Right atrium auricular region (tissue), 2 donors: ENCODE measurements around the gene SERPING1. TPM values are rescaled to one million over a fixed set of nuclear protein-coding genes. Genes with fewer than 3 reads are reported as not detected.
A peak's percentile ranks its signal among the peaks of the same experiment; 100 is the strongest.

Source experiments
- DNase-seq: peaks from one replicate; pipeline ENCODE4 v3.0.0-alpha.2; 2019; ENCODE audit warnings: low spot score
- H3K27ac ChIP-seq, 2 donors: fragments of 200-600 bp; sonication (generic); 1 replicate in 1 of 2; 2 replicates in 1 of 2; pipeline ENCODE4 v1.5.1; 2016 to 2019
- H3K27me3 ChIP-seq, 2 donors: fragments of 200-600 bp; sonication (generic); one replicate each; pipeline versions ENCODE4 v1.5.1 to v1.6.0; 2017 to 2019
- H3K36me3 ChIP-seq: fragments of 200-600 bp; sonication (generic); one replicate; pipeline ENCODE4 v1.5.1; 2016
- H3K4me1 ChIP-seq, 2 donors: fragments of 200-600 bp; sonication (generic); one replicate each; pipeline versions ENCODE4 v1.5.1 to v1.6.0; 2017 to 2019
- H3K4me3 ChIP-seq, 2 donors: fragments of 200-600 bp; sonication (generic); 1 replicate in 1 of 2; 2 replicates in 1 of 2; pipeline ENCODE4 v1.5.1; 2017 to 2019; ENCODE audit warnings: mild to moderate bottlenecking in 1 of 2, moderate library complexity in 1 of 2
- H3K9me3 ChIP-seq, 2 donors: fragments of 200-600 bp; sonication (generic); one replicate each; pipeline ENCODE4 v1.5.1; 2019
- total RNA-seq, 2 donors: library from RNA; depleted of rRNA; stranded (reverse); fragments of >200 nt; gene quantifications; one replicate each; pipeline ENCODE4 v1.1.0, GENCODE V29; 2016
- TF ChIP-seq, protein P1 (sequence below), 2 donors: fragments of 200-600 bp; sonication (generic); IDR thresholded peaks; one replicate each; pipeline ENCODE4 v1.5.1; 2019; ENCODE audit warnings: antibody characterized with exemption in 2 of 2

SERPING1 gene
- total RNA-seq, 2 donors from 2014 or later: 210 to 851 TPM

GRCh38 chr11:57567515-57568329, 29.8 kb upstream of the SERPING1 start, which contains the start of gene UBE2L6:
TSS of gene UBE2L6 (minus strand) at chr11:57567672. CDS start at chr11:57567611, 61 bp downstream.
- no peak for DNase-seq
- peaks cover 0 to 26% of the 10 kb centered on the region in 2 donors for H3K4me1 ChIP-seq
- no peaks in the 10 kb centered on the region for H3K9me3 ChIP-seq
- H3K36me3 ChIP-seq: no peaks in the 10 kb centered on the region
- TF ChIP-seq, protein P1, sequence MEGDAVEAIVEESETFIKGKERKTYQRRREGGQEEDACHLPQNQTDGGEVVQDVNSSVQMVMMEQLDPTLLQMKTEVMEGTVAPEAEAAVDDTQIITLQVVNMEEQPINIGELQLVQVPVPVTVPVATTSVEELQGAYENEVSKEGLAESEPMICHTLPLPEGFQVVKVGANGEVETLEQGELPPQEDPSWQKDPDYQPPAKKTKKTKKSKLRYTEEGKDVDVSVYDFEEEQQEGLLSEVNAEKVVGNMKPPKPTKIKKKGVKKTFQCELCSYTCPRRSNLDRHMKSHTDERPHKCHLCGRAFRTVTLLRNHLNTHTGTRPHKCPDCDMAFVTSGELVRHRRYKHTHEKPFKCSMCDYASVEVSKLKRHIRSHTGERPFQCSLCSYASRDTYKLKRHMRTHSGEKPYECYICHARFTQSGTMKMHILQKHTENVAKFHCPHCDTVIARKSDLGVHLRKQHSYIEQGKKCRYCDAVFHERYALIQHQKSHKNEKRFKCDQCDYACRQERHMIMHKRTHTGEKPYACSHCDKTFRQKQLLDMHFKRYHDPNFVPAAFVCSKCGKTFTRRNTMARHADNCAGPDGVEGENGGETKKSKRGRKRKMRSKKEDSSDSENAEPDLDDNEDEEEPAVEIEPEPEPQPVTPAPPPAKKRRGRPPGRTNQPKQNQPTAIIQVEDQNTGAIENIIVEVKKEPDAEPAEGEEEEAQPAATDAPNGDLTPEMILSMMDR (IDR thresholded peaks at IDR 0.05): peak in 1 of 2 donors; percentile 90
- H3K27me3 ChIP-seq: no peaks in the 10 kb centered on the region
- peak within 1 kb of the TSS; percentile 80 to 83 for H3K27ac ChIP-seq
- peak within 1 kb of the TSS; percentile 53 to 89 for H3K4me3 ChIP-seq

- H3K4me3 ChIP-seq: peak overlapping the region; percentile 53 to 89
- no peaks in the 10 kb centered on the region for H3K36me3 ChIP-seq
- peaks cover 0 to 26% of the 10 kb centered on the region in 2 donors for H3K4me1 ChIP-seq
- TF ChIP-seq, protein P1 (IDR thresholded peaks at IDR 0.05): peak; percentile 8 to 71
- no peaks in the 10 kb centered on the region for H3K9me3 ChIP-seq
- no peaks in the 10 kb centered on the region for H3K27me3 ChIP-seq
- peak overlapping the region; percentile 80 to 83 for H3K27ac ChIP-seq
- peak; percentile 82 for DNase-seq
Observed at GRCh38 chr11:57568330-57568766, 29.1 kb upstream of the SERPING1 start.

GRCh38 chr11:57571606-57572005, 25.9 kb upstream of the SERPING1 start:
- no peak overlapping the region for H3K4me3 ChIP-seq
- no peaks in the 10 kb centered on the region for H3K27me3 ChIP-seq
- no peaks in the 10 kb centered on the region for H3K9me3 ChIP-seq
- H3K4me1 ChIP-seq: peaks cover 0 to 11% of the 10 kb centered on the region in 2 donors
- H3K27ac ChIP-seq: no peak overlapping the region
- TF ChIP-seq, protein P1 (IDR thresholded peaks at IDR 0.05): no peak
- no peak for DNase-seq
- H3K36me3 ChIP-seq: no peaks in the 10 kb centered on the region

- Histone ChIP-seq H3K4me1 (no peaks in the 10 kb centered on the region), H3K27me3 (no peaks in the 10 kb centered on the region), H3K9me3 (no peaks in the 10 kb centered on the region), H3K4me3 (no peak overlapping the region), H3K27ac (no peak overlapping the region), H3K36me3 (no peaks in the 10 kb centered on the region)
- TF ChIP-seq, protein P1 (IDR thresholded peaks at IDR 0.05): no peak
- DNase-seq: no peak
Observed at GRCh38 chr11:57574061-57574460, 23.4 kb upstream of the SERPING1 start.

DNA sequence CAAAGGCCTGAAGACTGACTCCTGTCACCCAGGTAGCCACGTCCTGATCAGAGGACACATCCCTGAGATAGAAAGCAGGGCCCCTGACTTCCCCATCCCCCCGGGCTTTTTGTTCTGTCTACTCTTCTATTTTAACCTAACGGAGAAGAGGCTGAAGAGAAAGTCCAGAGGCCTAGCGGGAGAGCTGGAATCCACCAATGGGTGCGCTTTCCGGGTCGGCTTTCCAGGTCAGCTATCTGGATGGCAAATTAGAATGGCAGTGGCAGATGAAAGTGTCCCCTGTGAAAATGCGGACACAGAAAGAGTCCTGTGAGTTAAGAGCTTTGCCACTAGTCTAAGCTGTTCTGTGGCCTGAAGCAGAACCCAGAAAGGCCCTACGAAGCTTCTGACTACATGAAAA, 13.1 kb upstream of the SERPING1 start:
- no peaks in the 10 kb centered on the region for H3K27me3 ChIP-seq
- no peak for DNase-seq
- TF ChIP-seq, protein P1 (IDR thresholded peaks at IDR 0.05): no peak
- no peak overlapping the region for H3K27ac ChIP-seq
- no peaks in the 10 kb centered on the region for H3K9me3 ChIP-seq
- no peaks in the 10 kb centered on the region for H3K36me3 ChIP-seq
- H3K4me3 ChIP-seq: no peak overlapping the region
- no peaks in the 10 kb centered on the region for H3K4me1 ChIP-seq
